Upper lobe of left lung (tissue), 6 donors: ENCODE data around the gene CTAGE6. TPM values are rescaled to one million over a fixed set of nuclear protein-coding genes. Genes with fewer than 3 reads are reported as not detected.
"Not testable (repeated sequence)": the region's sequence is repeated elsewhere in the genome, so short reads cannot be mapped to it uniquely, and the experiment has no call there.

ENCODE experiments used
- ATAC-seq, 2 donors: fragments of 200-7000 bp; cut with Tn5 transposase; one replicate each; pipeline ENCODE4 v1.9.1; 2022; ENCODE audit warnings: mild to moderate bottlenecking in 2 of 2, moderate library complexity in 2 of 2; ENCODE audit not compliant: low FRiP score in 2 of 2
- DNase-seq, 2 donors: peaks; one replicate each; pipeline ENCODE4 v3.0.0-alpha.2; 2019 to 2020
- H3K27ac ChIP-seq, 4 donors: fragments of 200-600 bp; sonication (generic); one replicate each; pipeline ENCODE4 v1.5.1; 2016 to 2019
- H3K27me3 ChIP-seq, 4 donors: fragments of 200-600 bp; sonication (generic); one replicate each; pipeline ENCODE4 v1.5.1; 2017 to 2019
- H3K36me3 ChIP-seq, 4 donors: fragments of 200-600 bp; sonication (generic); one replicate each; pipeline ENCODE4 v1.5.1; 2016 to 2019
- H3K4me1 ChIP-seq, 4 donors: fragments of 200-600 bp; sonication (generic); one replicate each; pipeline ENCODE4 v1.5.1; 2018 to 2019
- H3K4me3 ChIP-seq, 4 donors: fragments of 200-600 bp; sonication (generic); one replicate each; pipeline ENCODE4 v1.5.1; 2017 to 2019; ENCODE audit warnings: mild to moderate bottlenecking in 2 of 4, moderate library complexity in 1 of 4
- H3K9me3 ChIP-seq, 4 donors: fragments of 200-600 bp; sonication (generic); one replicate each; pipeline ENCODE4 v1.5.1; 2018 to 2019
- WGBS, 2 donors: methylation state at CpG; one replicate each; pipeline ENCODE4 v1.1.5; 2017 to 2018; 5-methylcytosine and 5-hydroxymethylcytosine counted together
- small RNA-seq, 4 donors: library from RNA; depleted of rRNA; stranded (forward); fragments of <200 nt; gene quantifications; one replicate each; pipeline ENCODE3, GENCODE V24; 2016
- total RNA-seq, 6 donors: library from RNA; depleted of rRNA in 4 of 6; stranded (reverse); fragments of >200 nt in 4 of 6; gene quantifications; one replicate each; pipeline versions ENCODE4 v1.1.0 to v1.2.1, GENCODE V29; 2016 to 2021
- donor health status: DM: no; HTN: no; CAD: no; lungs with moderate emphysema.
- donor health status: DM: no; HTN: yes; CAD: no; lungs with severe emphysema.

Gene CTAGE6
- total RNA-seq, 6 donors from 2014 or later: 0.33 to 13.6 (median 0.91) TPM; not detected in 1

GRCh38 chr7:143714581-143715454, 42.7 kb downstream of the CTAGE6 start:
- not testable (repeated sequence) for H3K27me3 ChIP-seq, H3K27ac ChIP-seq, H3K9me3 ChIP-seq, H3K36me3 ChIP-seq, ATAC-seq, H3K4me3 ChIP-seq, DNase-seq, H3K4me1 ChIP-seq
- WGBS, 2 donors: no CpG with 5 or more reads among the region's 11 CpGs

- not testable (repeated sequence) for DNase-seq, H3K36me3 ChIP-seq, H3K4me1 ChIP-seq, H3K9me3 ChIP-seq, H3K27me3 ChIP-seq, H3K27ac ChIP-seq, H3K4me3 ChIP-seq
- peak; percentile 54 to 71 for ATAC-seq
- WGBS, 2 donors: 44 to 67% methylated on average over 1 to 2 of the region's 5 CpGs
Measured at GRCh38 chr7:143712381-143712780, 45.1 kb downstream of the CTAGE6 start.

- H3K4me1 ChIP-seq, DNase-seq, H3K9me3 ChIP-seq, H3K36me3 ChIP-seq, H3K27ac ChIP-seq, H3K4me3 ChIP-seq, H3K27me3 ChIP-seq: not testable (repeated sequence)
- peak in 1 of 2 donors; percentile 16 for ATAC-seq
- WGBS, 2 donors: no CpG with 5 or more reads among the region's 4 CpGs
Measured at GRCh38 chr7:143711727-143712324, 45.7 kb downstream of the CTAGE6 start.

GRCh38 chr7:143709895-143710294, 47.6 kb downstream of the CTAGE6 start:
- WGBS, 2 donors: no CpG with 5 or more reads among the region's 5 CpGs
- not testable (repeated sequence) for H3K36me3 ChIP-seq, H3K27me3 ChIP-seq, H3K4me3 ChIP-seq, H3K4me1 ChIP-seq, H3K27ac ChIP-seq, DNase-seq, H3K9me3 ChIP-seq, ATAC-seq

Small RNAs within 50 kb of the gene (small RNA-seq; reads per million reads assigned to genes)
- 0 reads per million in 4 donors for gene RNU6-267P

Other genes starting within 250 kb of the CTAGE6 start
- 1 to 10 TPM in 1 of 6 donors, under 1 TPM in 3, not detected in 2; 0.20 to 4.2 (median 0.53) TPM for gene CTAGE15, start 185.9 kb downstream of the CTAGE6 start, total RNA-seq
- 1 to 10 TPM; 2.3 to 7.9 (median 5.7) TPM for gene TCAF2, start 136.7 kb downstream of the CTAGE6 start, total RNA-seq
- 10 to 100 TPM; 17.8 to 40.1 (median 26.5) TPM for gene TCAF1, start 144.5 kb upstream of the CTAGE6 start, total RNA-seq
- gene OR2F2, start 177.5 kb upstream of the CTAGE6 start, total RNA-seq: not detected
- gene OR2F1, start 197.1 kb upstream of the CTAGE6 start, total RNA-seq: not detected
- gene OR6B1, start 242.6 kb upstream of the CTAGE6 start, total RNA-seq: not detected